H1 (cell line): Measurements from ENCODE around the gene AURKB. TPM values are rescaled to one million over a fixed set of nuclear protein-coding genes. Genes with fewer than 3 reads are reported as not detected.
A peak's percentile ranks its signal among the peaks of the same experiment; 100 is the strongest.

Source experiments
- CTCF ChIA-PET: fragments of 300-600 bp; sonication (Branson Sonifier 250); formaldehyde crosslinking; loops from one replicate; lab custom pipeline; 2021; ENCODE audit not compliant: partially characterized antibody; lab: Charles Lee
- POLR2A ChIA-PET: fragments of 300-600 bp; sonication (Branson Sonifier 250); formaldehyde crosslinking; loops from one replicate; lab custom pipeline; 2021; ENCODE audit warnings: inconsistent platforms; ENCODE audit not compliant: partially characterized antibody; lab: Charles Lee
- DNase-seq, 2 experiments: peaks; one replicate each; pipeline versions ENCODE4 v3.0.0 to v3.0.0-alpha.2; 2010 to 2022; ENCODE audit warnings: low spot score in 2 of 2, low read depth in 1 of 2, mixed read lengths in 1 of 2
- FAIRE-seq: peaks from 2 replicates; lab custom pipeline; 2011; peaks lifted over from hg19 to GRCh38; lab: Jason Lieb, UNC
- H2AFZ ChIP-seq: 2 replicates; pipeline ENCODE4 v1.8.1; 2012; ENCODE audit warnings: low read length, inconsistent platforms
- H2AK5ac ChIP-seq: 2 replicates; pipeline ENCODE4 v1.6.1; 2013; ENCODE audit warnings: low read depth, low read length
- H2BK120ac ChIP-seq: replicated peaks from 2 replicates; pipeline ENCODE3; 2013; ENCODE audit warnings: low read depth, low read length, inconsistent platforms
- H2BK12ac ChIP-seq: 2 replicates; pipeline ENCODE4 v1.6.1; 2013; ENCODE audit warnings: low read depth, low read length
- H2BK15ac ChIP-seq: 2 replicates; pipeline ENCODE4 v1.6.1; 2013; ENCODE audit warnings: low read length
- H2BK20ac ChIP-seq: 2 replicates; pipeline ENCODE4 v1.6.1; 2013; ENCODE audit warnings: low read length
- H2BK5ac ChIP-seq: 2 replicates; pipeline ENCODE4 v1.6.1; 2013; ENCODE audit warnings: low read depth, low read length
- H3K14ac ChIP-seq: 2 replicates; pipeline ENCODE4 v1.6.1; 2013; ENCODE audit warnings: inconsistent platforms; ENCODE audit not compliant: insufficient read length
- H3K18ac ChIP-seq: 2 replicates; pipeline ENCODE4 v1.6.1; 2013; ENCODE audit warnings: low read length; ENCODE audit errors: extremely low read depth
- H3K23ac ChIP-seq: 2 replicates; pipeline ENCODE4 v1.6.1; 2013; ENCODE audit warnings: inconsistent platforms; ENCODE audit not compliant: insufficient read length
- H3K23me2 ChIP-seq: 2 replicates; pipeline ENCODE4 v1.6.1; 2013; ENCODE audit warnings: low read depth, low read length
- H3K27ac ChIP-seq: 2 replicates; pipeline ENCODE4 v1.6.1; 2011; ENCODE audit warnings: low read depth, low read length, inconsistent platforms
- H3K27me3 ChIP-seq, 4 experiments: replicated peaks in 1 of 4; 1 replicate in 1 of 4; 2 replicates in 3 of 4; pipeline versions ENCODE4 v1.6.1 to v1.8.1; 2011 to 2013; ENCODE audit warnings: low read length in 3 of 4, mild to moderate bottlenecking in 3 of 4, inconsistent platforms in 2 of 4, mixed read lengths in 2 of 4, moderate library complexity in 1 of 4; ENCODE audit not compliant: control insufficient read depth in 3 of 4, insufficient read depth in 3 of 4; ENCODE audit errors: extremely low read depth in 1 of 4
- H3K36me3 ChIP-seq, 4 experiments: 2 replicates each; pipeline versions ENCODE4 v1.6.1 to v1.8.1; 2011 to 2013; ENCODE audit warnings: mild to moderate bottlenecking in 4 of 4, low read length in 3 of 4, moderate library complexity in 2 of 4, control low read depth in 1 of 4, inconsistent platforms in 1 of 4; ENCODE audit not compliant: insufficient read depth in 4 of 4, control insufficient read depth in 2 of 4
- H3K4ac ChIP-seq: replicated peaks from 2 replicates; pipeline ENCODE3; 2013; ENCODE audit warnings: low read length, low read depth, mixed read lengths, inconsistent platforms; ENCODE audit not compliant: insufficient read length
- H3K4me1 ChIP-seq, 4 experiments: replicated peaks in 1 of 4; 1 replicate in 1 of 4; 2 replicates in 3 of 4; pipeline versions ENCODE4 v1.6.1 to v1.8.1; 2011 to 2013; ENCODE audit warnings: low read length in 3 of 4, inconsistent platforms in 2 of 4, mixed read lengths in 1 of 4; ENCODE audit not compliant: insufficient read depth in 4 of 4, control insufficient read depth in 3 of 4
- H3K4me2 ChIP-seq, 2 experiments: 2 replicates each; pipeline versions ENCODE4 v1.6.1 to v1.8.1; 2011 to 2013; ENCODE audit warnings: low read depth in 2 of 2, low read length in 2 of 2, control low read depth in 1 of 2, inconsistent platforms in 1 of 2, mild to moderate bottlenecking in 1 of 2; ENCODE audit not compliant: insufficient read depth in 1 of 2
- H3K4me3 ChIP-seq, 4 experiments: fragments of 200-600, 300-600 bp in 1 of 4; sonication (generic), shearing (Covaris generic), sonication (Bioruptor Twin) in 1 of 4; 2 replicates each; pipeline versions ENCODE4 v1.5.1 to v1.8.1; 2011 to 2016; ENCODE audit warnings: low read length in 4 of 4, low read depth in 3 of 4, control low read depth in 2 of 4, inconsistent platforms in 2 of 4, mild to moderate bottlenecking in 2 of 4, mixed read lengths in 1 of 4, moderate library complexity in 1 of 4; ENCODE audit not compliant: insufficient read depth in 2 of 4; ENCODE audit errors: extremely low read depth in 1 of 4
- H3K56ac ChIP-seq: replicated peaks from 2 replicates; pipeline ENCODE3; 2013; ENCODE audit warnings: low read depth, mild to moderate bottlenecking, mixed read lengths, low read length, inconsistent platforms; ENCODE audit not compliant: insufficient read length
- H3K79me1 ChIP-seq: 2 replicates; pipeline ENCODE4 v1.6.1; 2013; ENCODE audit warnings: low read depth, low read length, control low read depth
- H3K79me2 ChIP-seq, 2 experiments: 2 replicates each; pipeline versions ENCODE4 v1.6.1 to v1.8.1; 2012 to 2013; ENCODE audit warnings: low read length in 2 of 2, mild to moderate bottlenecking in 2 of 2, inconsistent platforms in 1 of 2; ENCODE audit not compliant: insufficient read depth in 2 of 2, control insufficient read depth in 1 of 2
- H3K9ac ChIP-seq, 4 experiments: replicated peaks in 1 of 4; 1 replicate in 1 of 4; 2 replicates in 3 of 4; pipeline versions ENCODE4 v1.6.1 to v1.8.1; 2011 to 2013; ENCODE audit warnings: low read depth in 3 of 4, low read length in 3 of 4, control low read depth in 2 of 4, mild to moderate bottlenecking in 2 of 4, moderate library complexity in 2 of 4, inconsistent platforms in 1 of 4; ENCODE audit errors: extremely low read depth in 1 of 4
- H3K9me3 ChIP-seq, 2 experiments: 2 replicates each; pipeline versions ENCODE4 v1.6.1 to v1.8.1; 2012 to 2013; ENCODE audit warnings: mild to moderate bottlenecking in 2 of 2, moderate library complexity in 2 of 2, control low read depth in 1 of 2, inconsistent platforms in 1 of 2, low read depth in 1 of 2, low read length in 1 of 2, mixed read lengths in 1 of 2; ENCODE audit not compliant: insufficient read depth in 2 of 2
- H4K20me1 ChIP-seq, 2 experiments: replicated peaks in 1 of 2; 2 replicates each; pipeline versions ENCODE3 to v1.8.1; 2011 to 2013; ENCODE audit warnings: inconsistent platforms in 2 of 2, low read length in 2 of 2, mild to moderate bottlenecking in 1 of 2; ENCODE audit not compliant: insufficient read depth in 2 of 2, control insufficient read depth in 1 of 2
- H4K5ac ChIP-seq: 2 replicates; pipeline ENCODE4 v1.6.1; 2013; ENCODE audit warnings: low read length, low read depth, mixed read lengths, inconsistent platforms; ENCODE audit not compliant: insufficient read length
- H4K8ac ChIP-seq: 2 replicates; pipeline ENCODE4 v1.8.0; 2013; ENCODE audit warnings: mild to moderate bottlenecking, moderate library complexity, low read length, inconsistent platforms; ENCODE audit not compliant: insufficient read depth; ENCODE audit errors: extremely low read depth
- H4K91ac ChIP-seq: replicated peaks from 2 replicates; pipeline ENCODE3; 2013; ENCODE audit warnings: low read length, mixed read lengths, inconsistent platforms; ENCODE audit not compliant: insufficient read length
- CHD1 ChIP-seq: IDR thresholded peaks from 2 replicates; pipeline ENCODE4 v1.6.1; 2012; ENCODE audit warnings: low read depth, low read length, improper control_type of control experiment
- EP300 ChIP-seq, 2 experiments: IDR thresholded peaks; 1 replicate in 1 of 2; 2 replicates in 1 of 2; pipeline ENCODE4 v1.6.1; 2011 to 2012; ENCODE audit warnings: low read depth in 2 of 2, low read length in 2 of 2, mild to moderate bottlenecking in 2 of 2, borderline replicate concordance in 1 of 2, inconsistent platforms in 1 of 2, moderate library complexity in 1 of 2
- KDM4A ChIP-seq: IDR thresholded peaks from one replicate; pipeline ENCODE4 v1.7.1; 2012; ENCODE audit warnings: low read depth, mild to moderate bottlenecking, moderate library complexity, low read length, inconsistent platforms; ENCODE audit not compliant: severe bottlenecking
- POLR2A ChIP-seq, 2 experiments: IDR thresholded peaks; 1 replicate in 1 of 2; 2 replicates in 1 of 2; pipeline ENCODE4 v1.6.1; 2011; ENCODE audit warnings: low read depth in 2 of 2, low read length in 2 of 2, mild to moderate bottlenecking in 2 of 2; ENCODE audit errors: control extremely low read depth in 1 of 2
- WGBS, 2 experiments: shearing (Covaris generic) in 1 of 2; methylation state at CpG; one replicate each; pipeline versions ENCODE4 v1.1.6 to v1.1.7; 2013 to 2015; ENCODE audit warnings: low lambda C conversion rate in 2 of 2, mixed read lengths in 2 of 2, inconsistent platforms in 1 of 2, low coverage in 1 of 2, missing lambda C conversion rate in 1 of 2; ENCODE audit not compliant: insufficient replicate concordance in 2 of 2, insufficient coverage in 1 of 2, insufficient read length in 1 of 2; ENCODE audit errors: extremely low coverage in 1 of 2, missing lambda C conversion rate in 1 of 2; 5-methylcytosine and 5-hydroxymethylcytosine counted together
- polyA plus RNA-seq, 7 experiments: library from polyadenylated mRNA; depleted of rRNA in 3 of 7; stranded (reverse) in 5 of 7; unstranded in 2 of 7; fragments of >200 nt in 5 of 7; fragments of 200-250 nt in 2 of 7; gene quantifications; 1 replicate in 5 of 7; 2 replicates in 1 of 7; 4 replicates in 1 of 7; pipeline versions ENCODE4 v1.2.1 to v1.2.3, GENCODE V29; 2011 to 2013; ENCODE audit warnings: missing spikeins in 2 of 7, mixed read lengths in 2 of 7
- total RNA-seq: library from RNA; stranded (reverse); fragmentation: NEBNext Ultra II Directional; extraction: Animal tissue kit (Norgen Biotek cat#: 25700); gene quantifications from 2 replicates; pipeline ENCODE4 v1.2.1, GENCODE V29; 2021

The AURKB gene
- total and polyA plus RNA-seq, 2 of the 8 experiments (the other 6 are each of a cell fraction or from before 2014, with no cell fraction given) = 102 to 160 TPM

DNA sequence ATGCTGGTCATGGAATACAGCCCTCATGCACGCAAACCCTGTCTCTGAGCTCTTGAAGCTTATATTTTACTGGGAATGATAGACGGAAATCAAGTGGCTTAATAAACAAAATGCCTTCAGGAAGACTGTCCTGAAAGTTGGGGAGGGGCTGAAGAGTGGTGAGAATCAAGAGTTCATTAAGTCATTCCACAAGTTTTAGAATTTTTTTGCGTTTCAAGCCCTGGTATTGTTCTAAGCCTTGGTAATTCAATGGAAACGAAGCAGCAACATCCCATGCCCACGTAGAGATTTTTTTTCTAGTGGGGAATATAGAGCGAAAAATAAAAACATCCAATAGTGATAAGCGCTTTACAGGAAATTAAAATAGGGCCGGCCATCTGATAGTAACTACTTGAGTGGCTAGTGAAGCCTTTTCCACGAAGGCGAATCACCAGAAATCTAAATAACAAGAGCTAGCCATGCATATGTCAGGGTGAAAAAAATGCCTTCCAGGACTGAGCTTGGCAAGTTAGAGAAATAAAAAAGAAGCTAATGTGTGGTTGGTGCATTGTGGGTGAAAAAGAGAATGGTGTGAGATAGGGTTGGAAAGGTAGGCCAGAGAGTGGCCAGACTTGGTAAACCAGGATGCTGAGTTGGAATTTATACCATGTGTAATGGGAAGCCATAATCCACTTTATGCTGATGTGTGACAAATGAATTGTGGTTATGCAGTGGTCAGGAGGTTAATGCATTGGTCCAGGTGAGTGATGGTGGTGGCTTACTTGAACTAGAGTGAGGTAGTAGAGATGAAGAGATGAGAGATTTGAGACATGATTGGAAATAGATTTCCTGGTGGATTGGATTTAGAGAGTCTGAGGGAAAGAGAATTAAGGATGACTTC lies 39.5 kb upstream of the AURKB start:
- peak overlapping the region; percentile 99 for H2BK5ac ChIP-seq
- peaks cover 0 to 6% (median 3%) of the 10 kb centered on the region in 4 experiments; a peak in 5 of 7 replicates for H3K4me1 ChIP-seq
- POLR2A ChIA-PET = interaction anchor here (0.8 to 66.3 kb wide), 19 partner anchors 7 to 158 kb away, joined by 3 to 1521 read pairs (median 5); partner anchors contain the start of genes AURKB, BORCS6, CTC1 and KRABD2
- peak overlapping the region; percentile 70; the same call in 1 of the 2 replicates for H2AK5ac ChIP-seq
- H3K23ac ChIP-seq = no peak overlapping the region
- peaks cover 6% of the 10 kb centered on the region; the same call in 1 of the 2 replicates for H3K79me1 ChIP-seq
- peak overlapping the region; percentile 95 for H4K5ac ChIP-seq
- CTCF ChIA-PET = interaction anchor here (1.0 to 1.6 kb wide), 4 partner anchors 26 to 109 kb away, joined by 3 to 5 read pairs (median 3); no protein-coding TSS in a partner anchor
- H3K27ac ChIP-seq = peak overlapping the region; percentile 94
- H3K18ac ChIP-seq = peak overlapping the region; percentile 99
- TF ChIP-seq EP300 (IDR thresholded peaks at IDR 0.05; ENCODE audit: borderline replicate concordance in 1 of 2, low read depth in 2 of 2, low read length in 2 of 2) = no peak
- TF ChIP-seq CHD1 = 0 out of 2 replicates have a peak, but pooled peaks have one; percentile 35
- TF ChIP-seq POLR2A (IDR thresholded peaks at IDR 0.05; ENCODE audit: control extremely low read depth in 1 of 2, low read depth in 2 of 2, low read length in 2 of 2) = peak in 1 of 2 experiments; percentile 33; a peak in 1 of 3 replicates
- TF ChIP-seq KDM4A = no peak
- peaks cover 2 to 13% (median 10%) of the 10 kb centered on the region in 4 experiments for H3K36me3 ChIP-seq
- H2BK120ac ChIP-seq = no peak overlapping the region
- H2BK12ac ChIP-seq = peak overlapping the region; percentile 11; the same call in 1 of the 2 replicates
- H3K4me3 ChIP-seq = peak overlapping the region; percentile 93 to 99 (median 96)
- peak overlapping the region; percentile 83 to 96 (median 95) for H3K9ac ChIP-seq
- H3K14ac ChIP-seq = no peak overlapping the region
- 12% methylated on average over 10 of the region's 10 CpGs; no CpG with 5 or more reads in 1 of the 2 experiments for WGBS, 2 experiments
- peak overlapping the region; percentile 100; the same call in 1 of the 2 replicates for H4K8ac ChIP-seq
- peaks cover 28 to 60% of the 10 kb centered on the region in 2 experiments for H3K79me2 ChIP-seq
- FAIRE-seq (no peak), DNase-seq (no peak)
- peak overlapping the region; percentile 83 for H3K56ac ChIP-seq
- H2BK15ac ChIP-seq = peak overlapping the region; percentile 24; the same call in 1 of the 2 replicates
- H3K4me2 ChIP-seq = peak overlapping the region; percentile 93
- peaks cover 0 to 4% of the 10 kb centered on the region in 2 experiments for H4K20me1 ChIP-seq
- peak overlapping the region; percentile 89 for H3K4ac ChIP-seq
- peak overlapping the region; percentile 59 for H4K91ac ChIP-seq
- H3K23me2 ChIP-seq = peaks cover 18% of the 10 kb centered on the region
- H2BK20ac ChIP-seq = no peak overlapping the region
- no peaks in the 10 kb centered on the region for H3K9me3 ChIP-seq
- no peaks in the 10 kb centered on the region for H3K27me3 ChIP-seq
- H2AFZ ChIP-seq = no peak overlapping the region
